DOHH2 (cell line): ENCODE results near the gene THAP4.

Experiments used
- H3F3A ChIP-seq: fragments of 200-600 bp; sonication (generic), shearing (Covaris generic); 2 replicates; pipeline ENCODE4 v1.6.0; 2016; ENCODE audit warnings: antibody characterized with exemption, mild to moderate bottlenecking; ENCODE audit not compliant: control insufficient read depth, insufficient read depth
- H3K27ac ChIP-seq: fragments of 200-600 bp; sonication (generic); 2 replicates; pipeline ENCODE4 v1.5.1; 2014; ENCODE audit warnings: low read depth, mild to moderate bottlenecking, low read length, moderate library complexity
- H3K27me3 ChIP-seq: fragments of 200-600 bp; sonication (generic); 2 replicates; pipeline ENCODE4 v1.6.1; 2014; ENCODE audit warnings: mild to moderate bottlenecking, low read length, mixed read lengths; ENCODE audit not compliant: control insufficient read depth
- H3K36me3 ChIP-seq: fragments of 200-600 bp; sonication (generic); 2 replicates; pipeline ENCODE4 v1.6.1; 2014; ENCODE audit warnings: mild to moderate bottlenecking, low read length, moderate library complexity, mixed read lengths; ENCODE audit not compliant: control insufficient read depth
- H3K4me1 ChIP-seq: fragments of 200-600 bp; sonication (generic); 2 replicates; pipeline ENCODE4 v1.6.1; 2014; ENCODE audit warnings: mild to moderate bottlenecking, low read length, mixed read lengths; ENCODE audit not compliant: control insufficient read depth
- H3K4me2 ChIP-seq: fragments of 200-600 bp; sonication (generic); 2 replicates; pipeline ENCODE4 v1.6.0; 2014; ENCODE audit warnings: mild to moderate bottlenecking, low read length, moderate library complexity
- H3K4me3 ChIP-seq: fragments of 200-600 bp; sonication (generic); 2 replicates; pipeline ENCODE4 v1.5.1; 2014; ENCODE audit warnings: mild to moderate bottlenecking, low read length, mixed read lengths
- H3K79me2 ChIP-seq: fragments of 200-600 bp; sonication (generic); 2 replicates; pipeline ENCODE4 v1.6.1; 2014; ENCODE audit warnings: mild to moderate bottlenecking, low read length, mixed read lengths; ENCODE audit not compliant: control insufficient read depth
- H3K9me2 ChIP-seq: fragments of 200-600 bp; sonication (generic); replicated peaks from 2 replicates; pipeline ENCODE4 v1.6.1; 2014; ENCODE audit warnings: mild to moderate bottlenecking, low read length, mixed read lengths; ENCODE audit not compliant: control insufficient read depth
- H3K9me3 ChIP-seq: fragments of 200-600 bp; sonication (generic); 2 replicates; pipeline ENCODE4 v1.6.1; 2014; ENCODE audit warnings: antibody characterized with exemption, low read length, mixed read lengths; ENCODE audit not compliant: control insufficient read depth, insufficient read depth
- H4K20me1 ChIP-seq: fragments of 200-600 bp; sonication (generic); 2 replicates; pipeline ENCODE4 v1.6.0; 2014; ENCODE audit warnings: low read depth, mild to moderate bottlenecking, antibody characterized with exemption, low read length, moderate library complexity; ENCODE audit not compliant: control insufficient read depth, insufficient read depth
- CTCF ChIP-seq: fragments of 200-600 bp; sonication (generic); IDR thresholded peaks from one replicate; pipeline ENCODE4 v1.5.1; 2014; ENCODE audit warnings: antibody characterized with exemption, mild to moderate bottlenecking, low read depth, low read length; ENCODE audit not compliant: poor library complexity, severe bottlenecking
- EZH2phosphoT487 ChIP-seq: fragments of 200-600 bp; sonication (generic); IDR thresholded peaks from 2 replicates; pipeline ENCODE4 v1.6.1; 2017; ENCODE audit warnings: borderline replicate concordance, mild to moderate bottlenecking, antibody characterized with exemption, low read length, moderate library complexity, mixed read lengths

The THAP4 gene

GRCh38 chr2:241677392-241677791, 40.4 kb upstream of the THAP4 start:
- Histone ChIP-seq H3K9me3 (no peaks in the 10 kb centered on the region), H3K27ac (no peak overlapping the region), H3F3A (no peaks in the 10 kb centered on the region), H3K9me2 (no peaks in the 10 kb centered on the region), H3K4me1 (no peaks in the 10 kb centered on the region), H3K36me3 (peaks cover 86% of the 10 kb centered on the region), H3K79me2 (peaks cover 23% of the 10 kb centered on the region), H3K27me3 (no peaks in the 10 kb centered on the region), H4K20me1 (no peaks in the 10 kb centered on the region), H3K4me3 (no peak overlapping the region), H3K4me2 (no peak overlapping the region)
- TF ChIP-seq EZH2phosphoT487 (no peak), CTCF (no peak)

GRCh38 chr2:241676665-241677064, 39.7 kb upstream of the THAP4 start:
- Histone ChIP-seq H3K27me3 (no peaks in the 10 kb centered on the region), H3K9me2 (no peaks in the 10 kb centered on the region), H3K79me2 (peaks cover 16% of the 10 kb centered on the region), H3K36me3 (peaks cover 84% of the 10 kb centered on the region), H3F3A (no peaks in the 10 kb centered on the region), H3K27ac (no peak overlapping the region), H4K20me1 (no peaks in the 10 kb centered on the region), H3K4me3 (no peak overlapping the region), H3K4me2 (no peak overlapping the region), H3K4me1 (no peaks in the 10 kb centered on the region), H3K9me3 (no peaks in the 10 kb centered on the region)
- no peak for TF ChIP-seq EZH2phosphoT487
- no peak for TF ChIP-seq CTCF

- Histone ChIP-seq H3K79me2 (peaks cover 9% of the 10 kb centered on the region), H3K27me3 (no peaks in the 10 kb centered on the region), H3K36me3 (peaks cover 82% of the 10 kb centered on the region), H4K20me1 (no peaks in the 10 kb centered on the region), H3K9me3 (no peaks in the 10 kb centered on the region), H3F3A (no peaks in the 10 kb centered on the region), H3K27ac (no peak overlapping the region), H3K4me2 (no peak overlapping the region), H3K9me2 (no peaks in the 10 kb centered on the region), H3K4me1 (no peaks in the 10 kb centered on the region), H3K4me3 (no peak overlapping the region)
- TF ChIP-seq EZH2phosphoT487 (no peak), CTCF (no peak)
Observed at GRCh38 chr2:241675885-241676284, 38.9 kb upstream of the THAP4 start.
